ENCODE data around the gene CNTNAP2. TPM values are rescaled to one million over a fixed set of nuclear protein-coding genes. Genes with fewer than 3 reads are reported as not detected.

Gene CNTNAP2
- total RNA-seq, 4 donors from 2014 or later: 0.25 to 0.89 (median 0.30) TPM; not detected in 1

DNA sequence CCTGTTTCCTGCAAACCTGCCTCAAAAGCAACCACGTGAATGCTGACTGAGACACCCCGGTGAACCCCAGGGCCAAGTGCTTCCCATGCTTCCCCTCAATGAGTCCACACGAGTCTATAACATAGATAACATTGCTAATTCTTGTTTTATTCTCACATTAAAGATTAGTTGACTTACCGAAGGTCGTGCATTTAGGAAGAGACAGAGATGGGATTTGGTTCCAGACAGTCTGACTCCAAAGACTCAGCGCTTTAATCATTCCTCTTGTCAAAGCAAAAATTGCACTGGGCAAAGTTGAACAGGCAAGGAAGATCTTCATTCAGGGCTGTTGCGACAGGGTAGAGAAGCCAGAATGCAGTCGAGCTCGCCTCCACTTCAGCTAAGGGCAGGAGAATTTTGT lies 2038.4 kb downstream of the CNTNAP2 start:
- WGBS: 54% methylated on average over 9 of the region's 9 CpGs
- Histone ChIP-seq H3K27me3 (no peaks in the 10 kb centered on the region), H3K4me3 (no peak overlapping the region), H3K36me3 (no peaks in the 10 kb centered on the region), H3K4me1 (no peaks in the 10 kb centered on the region), H3K27ac (no peak overlapping the region), H3K9me3 (no peaks in the 10 kb centered on the region)
- DNase-seq (ENCODE audit: low spot score in 2 of 2): no peak
- TF ChIP-seq POLR2A (IDR thresholded peaks at IDR 0.05) (no peak), POLR2AphosphoS5 (IDR thresholded peaks at IDR 0.05) (no peak), EP300 (IDR thresholded peaks at IDR 0.05) (no peak)
- TF ChIP-seq, protein P1, sequence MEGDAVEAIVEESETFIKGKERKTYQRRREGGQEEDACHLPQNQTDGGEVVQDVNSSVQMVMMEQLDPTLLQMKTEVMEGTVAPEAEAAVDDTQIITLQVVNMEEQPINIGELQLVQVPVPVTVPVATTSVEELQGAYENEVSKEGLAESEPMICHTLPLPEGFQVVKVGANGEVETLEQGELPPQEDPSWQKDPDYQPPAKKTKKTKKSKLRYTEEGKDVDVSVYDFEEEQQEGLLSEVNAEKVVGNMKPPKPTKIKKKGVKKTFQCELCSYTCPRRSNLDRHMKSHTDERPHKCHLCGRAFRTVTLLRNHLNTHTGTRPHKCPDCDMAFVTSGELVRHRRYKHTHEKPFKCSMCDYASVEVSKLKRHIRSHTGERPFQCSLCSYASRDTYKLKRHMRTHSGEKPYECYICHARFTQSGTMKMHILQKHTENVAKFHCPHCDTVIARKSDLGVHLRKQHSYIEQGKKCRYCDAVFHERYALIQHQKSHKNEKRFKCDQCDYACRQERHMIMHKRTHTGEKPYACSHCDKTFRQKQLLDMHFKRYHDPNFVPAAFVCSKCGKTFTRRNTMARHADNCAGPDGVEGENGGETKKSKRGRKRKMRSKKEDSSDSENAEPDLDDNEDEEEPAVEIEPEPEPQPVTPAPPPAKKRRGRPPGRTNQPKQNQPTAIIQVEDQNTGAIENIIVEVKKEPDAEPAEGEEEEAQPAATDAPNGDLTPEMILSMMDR (IDR thresholded peaks at IDR 0.05): no peak

DNA sequence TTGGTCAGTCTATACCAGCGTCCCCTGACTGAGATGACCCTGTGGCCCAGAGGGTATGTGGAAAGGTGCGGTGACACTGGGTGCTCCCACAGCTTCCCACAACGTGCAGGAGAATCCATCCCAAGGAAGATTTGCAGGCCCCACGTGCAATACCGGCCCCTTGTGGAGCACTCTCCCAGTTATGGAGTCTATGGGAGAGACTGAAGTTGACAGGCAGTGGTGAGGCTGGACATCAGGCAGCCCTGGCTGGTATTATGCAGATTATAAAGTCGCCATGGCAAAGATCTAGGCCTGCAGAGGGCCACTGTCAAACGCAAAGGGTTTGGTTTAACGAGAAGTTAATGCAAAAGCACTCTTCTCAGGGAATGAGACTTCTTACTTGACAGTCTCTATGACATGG lies 2039.2 kb downstream of the CNTNAP2 start:
- Histone ChIP-seq H3K4me1 (no peaks in the 10 kb centered on the region), H3K27me3 (no peaks in the 10 kb centered on the region), H3K27ac (no peak overlapping the region), H3K36me3 (no peaks in the 10 kb centered on the region), H3K4me3 (no peak overlapping the region), H3K9me3 (no peaks in the 10 kb centered on the region)
- DNase-seq (ENCODE audit: low spot score in 2 of 2): no peak
- TF ChIP-seq EP300 (IDR thresholded peaks at IDR 0.05): no peak
- no peak for TF ChIP-seq POLR2A (IDR thresholded peaks at IDR 0.05)
- no peak for TF ChIP-seq POLR2AphosphoS5 (IDR thresholded peaks at IDR 0.05)
- TF ChIP-seq, protein P1 (IDR thresholded peaks at IDR 0.05): no peak
- 87% methylated on average over 8 of the region's 8 CpGs for WGBS

DNA sequence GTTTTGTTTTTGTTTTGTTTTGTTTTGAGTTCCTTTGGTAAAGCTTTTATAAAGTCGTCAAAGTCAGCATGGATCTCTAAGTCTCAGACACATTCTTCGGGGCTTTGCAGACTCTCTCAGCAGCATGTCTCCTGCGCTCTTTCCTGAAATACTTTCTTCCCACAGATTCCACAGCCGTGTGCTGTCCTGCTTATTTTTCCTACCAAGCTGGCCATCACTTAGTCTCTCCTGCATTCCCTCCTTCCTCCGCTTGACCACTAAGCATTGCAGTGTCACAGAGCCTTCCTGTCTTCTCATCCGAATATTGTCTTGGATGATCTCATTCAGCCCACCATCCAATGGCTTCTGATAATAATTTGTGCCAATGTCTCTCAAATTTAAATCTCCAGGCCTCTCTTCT lies 2039.6 kb downstream of the CNTNAP2 start:
- WGBS: 81% methylated on average over 6 of the region's 6 CpGs
- H3K4me1 ChIP-seq: no peaks in the 10 kb centered on the region
- H3K27ac ChIP-seq: no peak overlapping the region
- DNase-seq (ENCODE audit: low spot score in 2 of 2): no peak
- no peaks in the 10 kb centered on the region for H3K27me3 ChIP-seq
- TF ChIP-seq, protein P1 (IDR thresholded peaks at IDR 0.05): no peak
- TF ChIP-seq POLR2AphosphoS5 (IDR thresholded peaks at IDR 0.05) (no peak), POLR2A (IDR thresholded peaks at IDR 0.05) (no peak), EP300 (IDR thresholded peaks at IDR 0.05) (no peak)
- no peaks in the 10 kb centered on the region for H3K36me3 ChIP-seq
- no peak overlapping the region for H3K4me3 ChIP-seq
- no peaks in the 10 kb centered on the region for H3K9me3 ChIP-seq

DNA sequence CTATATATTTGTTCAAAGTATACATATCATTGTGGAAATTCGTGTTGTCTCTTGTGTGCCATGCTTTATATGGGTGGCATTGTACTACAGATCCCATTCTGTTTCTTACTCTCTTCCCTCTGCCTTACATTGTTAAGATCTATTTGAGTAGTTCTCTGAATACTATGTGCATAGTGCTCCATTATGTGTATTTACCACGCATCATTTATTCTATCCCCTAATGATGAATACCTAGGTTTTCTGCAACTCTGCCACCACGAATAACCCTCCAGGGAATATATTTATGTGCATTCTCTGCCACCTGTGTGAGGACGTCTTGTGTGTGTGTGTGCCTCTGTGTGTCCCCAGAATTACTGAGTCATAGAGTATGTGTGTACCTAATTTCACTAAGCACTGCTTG lies 2042.7 kb downstream of the CNTNAP2 start:
- no peaks in the 10 kb centered on the region for H3K36me3 ChIP-seq
- H3K4me3 ChIP-seq: no peak overlapping the region
- H3K27me3 ChIP-seq: no peaks in the 10 kb centered on the region
- no peak for DNase-seq (ENCODE audit: low spot score in 2 of 2)
- no peaks in the 10 kb centered on the region for H3K9me3 ChIP-seq
- H3K4me1 ChIP-seq: no peaks in the 10 kb centered on the region
- TF ChIP-seq EP300 (IDR thresholded peaks at IDR 0.05): no peak
- TF ChIP-seq POLR2A (IDR thresholded peaks at IDR 0.05): no peak
- TF ChIP-seq, protein P1 (IDR thresholded peaks at IDR 0.05): no peak
- no peak for TF ChIP-seq POLR2AphosphoS5 (IDR thresholded peaks at IDR 0.05)
- WGBS: 75% methylated on average over 4 of the region's 4 CpGs
- no peak overlapping the region for H3K27ac ChIP-seq

DNA sequence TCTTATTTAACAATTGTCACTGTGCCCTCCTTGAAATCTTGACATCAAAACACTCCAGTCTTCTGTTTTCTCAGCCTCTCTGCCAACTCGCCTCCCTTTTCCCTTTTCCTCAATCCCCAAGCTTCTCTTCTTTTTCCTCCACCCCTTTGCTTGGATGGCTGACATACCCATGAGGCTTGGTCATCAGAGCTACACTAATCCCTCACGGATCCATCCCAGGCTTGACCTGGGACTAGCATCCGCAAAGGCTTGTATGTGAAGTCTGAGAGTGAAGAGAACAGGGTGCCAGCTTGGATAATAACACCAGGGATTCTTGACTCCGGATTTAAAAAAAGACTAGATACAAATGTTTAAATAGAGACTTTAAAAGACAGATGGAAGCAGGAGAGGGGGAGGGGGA lies 2045.2 kb downstream of the CNTNAP2 start:
- Histone ChIP-seq H3K4me3 (no peak overlapping the region), H3K9me3 (no peaks in the 10 kb centered on the region), H3K27me3 (peaks cover 3% of the 10 kb centered on the region), H3K27ac (no peak overlapping the region), H3K36me3 (no peaks in the 10 kb centered on the region), H3K4me1 (no peaks in the 10 kb centered on the region)
- TF ChIP-seq, protein P1 (IDR thresholded peaks at IDR 0.05): no peak
- TF ChIP-seq EP300 (IDR thresholded peaks at IDR 0.05) (no peak), POLR2A (IDR thresholded peaks at IDR 0.05) (no peak), POLR2AphosphoS5 (IDR thresholded peaks at IDR 0.05) (no peak)
- WGBS: 84% methylated on average over 4 of the region's 4 CpGs
- no peak for DNase-seq (ENCODE audit: low spot score in 2 of 2)

Data from suprapubic skin (tissue), 4 donors.